Medulla oblongata (tissue), 1 donor: Measurements from ENCODE around the gene ANO4.

ENCODE experiments used
- DNase-seq: peaks from one replicate; pipeline ENCODE4 v3.0.0-alpha.2; 2015; ENCODE audit errors: extremely low spot score

ANO4 gene

DNA sequence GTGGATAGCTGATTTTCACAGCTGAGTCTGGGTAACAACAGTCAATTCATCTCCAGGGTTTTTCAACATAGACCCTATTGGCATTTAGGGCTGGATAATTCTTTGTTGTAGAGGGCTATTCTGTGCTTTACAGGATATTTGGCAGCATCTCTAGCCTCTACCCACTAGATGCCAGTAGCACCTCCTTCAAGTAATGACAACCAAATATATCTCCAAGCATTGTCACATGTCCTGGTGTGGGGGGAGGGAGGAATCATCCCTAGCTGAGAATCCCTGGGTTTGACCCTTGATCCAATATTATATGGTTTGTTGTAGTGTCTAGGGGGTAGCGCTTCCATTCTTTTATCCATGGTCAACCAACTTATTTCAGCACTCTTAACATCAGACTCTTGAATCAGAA is 157.2 kb downstream of the ANO4 start:
- no peak for DNase-seq

DNA sequence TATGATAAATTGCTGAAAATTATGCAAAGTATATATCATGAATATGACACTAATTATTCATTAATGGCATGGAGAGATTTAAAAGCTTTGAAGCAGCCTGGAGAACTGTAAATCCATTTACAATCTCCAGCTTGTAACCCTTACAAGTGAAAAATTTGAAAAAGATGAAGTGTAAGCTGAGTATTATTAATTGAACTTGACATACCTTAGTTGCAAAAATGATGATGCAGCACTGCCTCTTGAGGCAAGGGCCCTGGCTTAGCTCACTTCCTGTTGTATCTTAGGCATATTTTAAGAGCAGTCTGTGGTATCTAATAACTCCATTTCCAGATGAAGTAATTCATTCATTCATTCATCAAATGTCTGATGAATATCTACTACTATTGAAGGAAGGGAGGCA is 158.6 kb downstream of the ANO4 start:
- DNase-seq = no peak

DNA sequence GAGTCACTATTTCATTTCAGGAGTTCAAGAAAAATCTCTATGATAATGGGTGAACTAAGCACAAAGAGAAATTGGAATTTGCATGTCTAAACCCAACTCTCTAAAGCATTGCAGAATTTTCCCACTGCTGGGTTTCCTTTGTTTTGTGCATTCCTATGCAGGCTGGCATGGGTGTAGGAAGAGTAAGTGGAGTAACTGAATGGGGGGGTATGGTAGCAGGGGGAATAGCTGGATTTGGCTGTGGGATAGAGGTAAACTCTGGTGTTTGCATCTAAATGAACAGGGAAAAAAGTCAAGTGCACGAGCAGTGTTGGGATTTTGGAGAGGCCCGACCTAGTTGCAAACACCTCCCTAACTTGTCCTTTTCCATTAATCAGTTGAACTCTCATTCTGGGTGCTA is 159.1 kb downstream of the ANO4 start:
- no peak for DNase-seq

DNA sequence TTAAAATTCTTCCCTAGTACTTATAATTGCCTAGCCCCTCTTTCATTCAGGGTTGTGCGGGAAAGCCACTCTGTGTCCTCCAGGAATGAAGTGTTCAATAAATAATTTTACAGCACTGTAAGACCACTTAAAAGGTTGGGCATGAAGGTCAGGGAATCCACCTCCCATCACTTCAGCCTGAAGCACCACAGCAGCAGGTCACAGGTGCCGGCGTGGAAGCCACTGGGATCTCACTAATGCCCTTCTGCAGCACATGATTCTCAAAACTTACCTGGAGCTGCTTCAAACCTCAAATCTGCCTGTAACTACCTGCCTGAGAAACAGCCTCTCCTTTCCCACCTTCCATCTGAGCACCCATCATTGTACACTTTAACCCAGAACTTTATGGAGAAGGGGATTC is 159.5 kb downstream of the ANO4 start:
- DNase-seq = no peak

DNA sequence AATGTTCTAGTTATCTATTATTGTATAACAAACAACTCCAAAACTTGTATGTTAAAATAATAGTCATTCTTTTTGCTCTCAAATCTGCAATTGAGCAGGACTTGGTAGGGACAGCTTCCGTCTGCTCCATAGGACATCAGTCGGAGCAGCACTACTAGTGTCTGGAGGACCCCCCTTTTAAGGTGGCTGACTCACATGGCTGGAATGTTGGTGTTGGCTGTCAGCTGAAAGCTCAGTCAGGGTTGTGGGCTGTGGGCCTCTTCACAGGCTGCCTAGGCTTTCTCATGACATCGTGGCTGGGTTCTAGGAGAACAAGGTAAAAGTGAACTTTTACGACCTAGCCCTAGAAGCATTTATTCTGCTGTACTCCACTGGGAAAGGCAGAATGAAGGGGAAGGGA is 160.6 kb downstream of the ANO4 start:
- DNase-seq = no peak

DNA sequence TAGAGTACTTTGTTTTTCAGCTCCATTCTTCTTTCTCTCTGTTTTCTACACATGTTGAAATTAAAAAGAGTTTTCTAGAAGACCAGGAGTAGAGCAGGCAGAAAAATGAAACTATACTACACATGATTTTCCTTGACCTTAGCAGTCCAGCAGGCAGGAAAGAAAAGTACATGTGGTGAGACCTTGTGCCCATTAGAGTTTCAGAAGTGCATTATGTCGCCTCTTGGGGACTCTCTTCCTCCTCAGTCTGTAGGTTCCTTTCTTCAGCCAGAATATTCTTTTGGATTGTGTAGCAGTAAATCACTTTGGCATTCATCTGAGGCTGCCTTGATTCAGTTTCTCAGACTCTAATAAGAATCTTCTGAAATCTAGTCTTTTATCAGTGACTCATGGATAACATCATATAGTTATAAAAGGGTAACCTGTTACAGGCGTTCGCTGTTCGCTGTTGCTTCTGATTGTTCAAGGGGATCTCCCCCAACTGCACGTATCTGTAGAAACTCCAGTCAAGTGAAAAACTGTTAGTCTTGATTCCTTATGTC is 161.8 kb downstream of the ANO4 start:
- DNase-seq = no peak

DNA sequence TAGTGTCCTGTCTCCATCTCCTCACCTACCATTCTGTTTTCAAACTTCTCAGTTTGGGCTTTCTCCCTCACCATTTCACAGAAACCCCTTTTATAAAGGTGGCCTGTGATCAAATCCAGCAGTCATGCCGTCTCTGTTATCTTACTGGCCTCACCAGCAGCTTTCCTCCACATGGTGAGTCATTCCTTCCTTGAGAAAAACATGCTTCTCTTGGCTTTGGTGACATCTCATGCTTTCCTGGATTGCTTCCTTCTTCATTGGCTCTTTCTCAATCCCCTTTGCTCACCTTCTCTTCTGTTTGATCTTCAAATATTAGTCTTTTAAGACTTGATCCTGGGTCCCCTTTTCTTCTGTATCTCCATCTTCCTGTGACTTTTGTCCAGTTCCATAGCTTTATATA is 164.9 kb downstream of the ANO4 start:
- DNase-seq = no peak

DNA sequence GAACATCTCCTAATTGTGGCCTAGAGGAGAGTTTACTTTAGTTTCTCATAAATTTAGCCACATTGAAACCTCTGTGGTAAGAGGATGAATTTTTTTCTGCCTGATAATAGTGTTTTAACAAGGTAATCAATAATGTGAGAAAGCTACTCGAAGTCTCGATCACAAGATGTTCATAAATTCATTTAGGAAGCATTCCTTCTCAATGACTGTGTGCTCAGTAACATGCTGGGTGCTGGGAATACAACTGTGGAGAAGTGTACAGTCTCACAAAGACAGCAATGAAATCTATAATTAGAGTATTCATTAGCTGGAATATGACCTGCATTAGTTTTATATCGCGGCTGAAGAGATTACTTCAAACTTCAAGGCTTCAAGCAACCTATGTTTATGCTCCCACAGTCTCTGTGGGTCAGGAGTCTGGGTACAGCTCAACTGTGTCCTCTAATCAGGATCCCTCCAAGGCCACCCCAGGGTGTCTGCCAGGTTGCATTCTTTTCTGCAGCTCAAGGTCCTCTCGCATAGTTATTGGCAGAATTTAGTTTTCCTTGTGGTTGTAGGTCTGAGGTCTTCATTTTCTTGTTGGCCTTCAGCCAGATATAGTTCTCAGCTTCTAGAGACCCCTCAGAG is 167.6 kb downstream of the ANO4 start:
- no peak for DNase-seq

DNA sequence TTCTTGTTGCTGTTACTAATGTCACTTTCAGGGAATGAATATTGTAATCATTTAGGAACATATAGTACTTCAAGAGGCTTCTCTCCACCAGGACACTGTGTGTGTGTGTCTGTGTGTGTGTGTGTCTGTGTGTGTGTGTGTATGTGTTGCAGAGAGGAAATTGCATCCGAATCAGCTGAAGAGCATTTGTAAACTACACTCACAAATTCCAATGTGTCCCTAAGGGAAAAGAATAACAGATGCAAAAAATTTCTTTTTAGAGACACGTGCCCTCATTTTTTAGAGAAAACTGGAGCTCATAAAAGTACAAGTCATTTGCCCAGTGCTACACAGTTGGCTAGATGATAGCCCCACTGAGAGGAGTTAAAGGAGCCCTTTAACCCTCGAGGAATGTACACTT is 168.8 kb downstream of the ANO4 start:
- DNase-seq = no peak

DNA sequence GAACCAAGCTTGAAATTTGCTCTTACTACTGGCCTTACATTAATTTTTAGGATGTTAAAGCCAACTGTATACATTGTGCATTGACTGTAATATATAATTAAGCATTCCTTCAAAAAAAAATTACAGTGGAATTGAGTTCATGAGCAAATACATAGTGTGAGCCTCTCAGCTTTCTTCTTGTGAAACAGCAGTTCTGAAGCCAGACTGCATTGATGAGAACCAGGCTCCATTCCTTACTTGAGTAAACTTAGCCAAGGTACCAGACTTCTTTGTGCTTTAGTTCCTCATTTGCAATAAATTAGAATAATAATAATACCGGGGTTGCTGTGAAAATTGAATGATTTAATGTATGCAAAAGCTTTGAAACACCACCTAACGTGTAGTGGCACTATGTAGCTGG is 169.5 kb downstream of the ANO4 start:
- no peak for DNase-seq

DNA sequence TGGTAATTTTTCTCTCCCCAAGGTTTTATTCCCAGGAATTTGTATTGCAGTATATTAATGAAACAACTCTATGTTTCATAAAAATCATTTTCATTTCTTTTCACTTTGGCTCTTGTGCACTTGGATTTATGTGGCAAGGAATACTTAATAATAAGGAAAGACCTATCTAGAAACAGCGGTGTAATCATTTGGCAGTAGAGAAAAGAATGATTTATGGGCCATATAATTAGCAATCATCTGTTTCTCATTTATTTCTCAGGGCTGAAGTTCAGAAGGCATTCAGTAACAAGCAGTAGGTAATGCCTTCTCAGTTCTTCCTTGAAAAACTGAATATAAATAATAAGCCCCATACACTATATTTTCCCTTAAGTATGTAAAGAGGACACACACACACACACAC is 172.6 kb downstream of the ANO4 start:
- no peak for DNase-seq

DNA sequence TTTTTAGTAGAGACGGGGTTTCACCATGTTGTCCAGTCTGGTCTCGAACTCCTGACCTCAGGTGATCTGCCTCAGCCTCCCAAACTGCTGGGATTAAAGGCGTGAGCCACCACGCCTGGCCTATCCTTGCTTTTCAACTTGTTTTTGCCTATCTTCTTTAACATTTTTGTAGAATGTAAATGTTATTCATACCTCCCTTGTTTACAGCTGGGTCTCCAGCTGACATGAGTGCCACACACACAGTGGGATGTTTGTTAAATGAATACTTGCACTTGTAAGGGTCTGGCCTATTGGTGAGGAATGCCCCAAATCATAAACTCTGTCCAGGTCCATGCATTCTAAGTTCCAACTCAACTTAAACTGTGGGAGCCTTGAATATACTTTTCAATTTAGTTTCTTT is 176.3 kb downstream of the ANO4 start:
- DNase-seq = no peak

DNA sequence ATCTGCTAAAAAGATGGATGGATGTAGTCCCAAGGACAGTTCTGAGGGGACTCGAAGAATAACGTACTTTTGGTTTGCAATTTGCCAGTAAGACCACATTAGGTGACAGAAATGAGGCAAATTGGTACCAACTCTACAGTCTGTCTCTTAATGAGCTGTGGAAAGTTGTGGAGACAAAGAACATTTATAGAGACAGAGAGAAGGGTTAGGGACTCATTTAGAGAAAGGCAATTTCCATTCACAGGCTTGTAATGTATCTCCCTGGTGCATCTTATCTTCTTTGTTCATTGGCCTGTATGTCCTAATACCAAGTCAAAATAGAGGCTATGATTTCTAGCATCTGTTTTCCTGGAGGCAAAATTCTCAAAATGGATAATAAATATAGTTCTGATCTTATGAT is 177.5 kb downstream of the ANO4 start:
- no peak for DNase-seq

DNA sequence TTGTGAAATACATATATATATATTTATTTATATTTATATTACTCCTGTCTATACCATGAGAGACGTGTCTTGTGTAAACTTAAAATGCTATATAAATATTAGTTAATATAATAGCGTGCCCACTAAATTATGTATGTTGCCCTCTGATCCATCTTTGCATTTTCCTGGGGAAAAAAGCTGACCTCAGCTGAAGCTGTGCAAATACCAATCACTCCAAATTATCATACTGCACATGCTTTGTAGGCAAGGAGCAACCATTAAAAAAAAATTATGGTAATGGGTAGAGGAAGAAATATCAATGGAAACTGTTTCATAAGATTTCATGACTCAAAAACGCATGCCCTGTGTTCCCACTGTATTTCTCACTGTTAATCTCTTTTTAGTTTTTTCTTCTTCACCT is 179.8 kb downstream of the ANO4 start:
- no peak for DNase-seq

DNA sequence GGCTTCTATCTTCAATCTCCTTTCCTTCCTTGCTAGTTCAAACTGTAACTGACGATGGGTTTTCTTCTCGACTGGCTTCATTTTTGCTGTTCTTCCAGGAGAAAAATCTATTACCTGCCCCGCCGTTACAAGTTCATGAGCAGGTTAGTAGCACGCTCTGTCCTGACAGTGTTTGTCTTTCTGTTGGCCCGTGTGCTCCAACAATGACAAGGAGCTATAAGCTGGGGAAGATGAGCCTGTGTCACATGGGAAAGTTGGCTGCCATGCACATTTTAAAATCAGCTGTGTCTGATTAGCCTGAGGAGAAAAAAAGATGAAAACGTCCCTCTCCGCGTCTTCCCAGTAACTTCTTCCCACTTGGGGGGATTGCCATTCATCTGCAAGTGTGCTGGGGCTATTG is 180.2 kb downstream of the ANO4 start:
- DNase-seq = no peak

DNA sequence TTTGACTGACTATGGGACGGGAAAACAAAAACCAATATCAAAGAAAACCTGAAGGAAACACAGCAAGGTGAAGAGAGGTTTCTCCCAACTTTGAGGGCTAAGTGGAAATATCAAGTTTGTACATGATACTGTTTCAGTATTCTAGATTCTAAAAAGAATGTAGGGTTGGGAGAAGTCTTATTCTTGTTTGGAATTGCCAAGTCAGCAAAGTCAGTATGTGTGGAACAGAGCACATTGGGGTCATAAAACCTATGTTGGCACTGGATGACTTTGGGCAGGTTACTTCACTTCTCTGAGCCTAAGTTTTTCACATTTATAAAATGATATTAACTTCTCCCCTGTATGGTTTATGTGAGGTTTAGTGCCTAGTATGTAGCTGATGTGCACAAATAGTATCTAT is 182.2 kb downstream of the ANO4 start:
- no peak for DNase-seq

DNA sequence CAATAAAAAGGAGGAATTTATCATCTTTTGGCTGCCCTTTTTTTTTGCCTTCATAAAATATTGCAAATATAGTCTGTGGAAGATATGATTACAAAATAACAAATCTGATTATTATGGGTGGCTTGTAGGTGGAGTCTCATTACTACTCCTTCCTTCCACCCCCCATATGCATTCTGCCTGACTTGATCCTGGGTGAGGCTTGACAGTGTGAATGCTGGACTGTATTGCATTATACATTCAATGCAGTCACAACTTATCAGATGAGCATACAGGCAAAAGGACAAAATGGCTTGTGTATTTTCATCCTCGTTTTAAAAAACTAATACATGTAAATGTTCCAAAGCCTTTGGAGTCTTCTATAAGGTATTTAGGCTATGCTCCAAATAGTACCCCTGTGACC is 186.3 kb downstream of the ANO4 start:
- DNase-seq = no peak

DNA sequence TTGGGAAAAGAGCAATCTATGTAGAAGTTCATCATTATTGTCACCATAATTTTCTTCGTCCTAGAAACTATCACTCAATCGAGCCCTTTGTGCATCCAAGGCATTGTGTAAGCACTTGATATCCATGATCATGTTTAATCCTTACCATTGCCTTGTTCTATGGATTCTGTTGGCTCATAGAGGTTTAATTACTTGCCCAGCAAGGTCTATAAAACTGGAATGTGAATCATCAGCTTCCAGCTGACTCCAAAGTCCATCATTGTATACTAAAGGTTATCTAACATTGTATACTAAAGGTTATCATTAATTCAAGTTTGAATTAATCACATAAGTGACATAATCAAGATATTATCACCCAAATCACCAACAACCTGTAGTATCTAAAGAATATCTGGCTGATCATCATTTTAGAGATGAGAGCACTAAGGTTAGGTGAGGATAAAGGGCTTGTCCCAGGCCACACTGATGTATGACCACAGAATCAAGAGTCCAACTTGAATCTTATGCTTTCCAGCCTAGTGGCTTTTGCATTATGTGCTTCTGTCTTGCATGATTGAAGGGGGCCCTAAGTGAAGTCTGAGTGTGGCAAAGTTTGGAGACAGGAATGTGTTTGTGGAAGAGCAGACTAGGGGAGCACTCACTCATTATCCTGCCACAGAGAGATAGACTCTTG is 188.1 kb downstream of the ANO4 start:
- no peak for DNase-seq

DNA sequence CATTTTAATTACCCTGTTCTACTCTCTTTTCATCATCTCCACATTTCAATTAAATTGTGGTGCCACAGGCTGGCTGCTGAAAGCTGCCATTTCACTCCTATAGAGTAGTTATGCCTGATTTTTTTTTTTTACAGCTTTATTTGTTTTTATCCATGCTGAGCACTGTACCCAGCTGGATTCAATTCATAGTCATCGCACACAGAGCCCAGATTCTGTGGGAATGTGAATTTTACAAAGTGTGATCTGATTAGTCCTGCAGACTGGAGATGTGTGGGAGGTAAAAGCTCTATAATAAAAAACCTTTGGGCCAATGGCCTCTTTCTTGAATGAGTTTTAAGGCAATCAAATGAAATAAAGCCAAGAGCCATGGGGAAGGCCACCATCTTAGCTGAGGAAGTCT is 190.2 kb downstream of the ANO4 start:
- no peak for DNase-seq

DNA sequence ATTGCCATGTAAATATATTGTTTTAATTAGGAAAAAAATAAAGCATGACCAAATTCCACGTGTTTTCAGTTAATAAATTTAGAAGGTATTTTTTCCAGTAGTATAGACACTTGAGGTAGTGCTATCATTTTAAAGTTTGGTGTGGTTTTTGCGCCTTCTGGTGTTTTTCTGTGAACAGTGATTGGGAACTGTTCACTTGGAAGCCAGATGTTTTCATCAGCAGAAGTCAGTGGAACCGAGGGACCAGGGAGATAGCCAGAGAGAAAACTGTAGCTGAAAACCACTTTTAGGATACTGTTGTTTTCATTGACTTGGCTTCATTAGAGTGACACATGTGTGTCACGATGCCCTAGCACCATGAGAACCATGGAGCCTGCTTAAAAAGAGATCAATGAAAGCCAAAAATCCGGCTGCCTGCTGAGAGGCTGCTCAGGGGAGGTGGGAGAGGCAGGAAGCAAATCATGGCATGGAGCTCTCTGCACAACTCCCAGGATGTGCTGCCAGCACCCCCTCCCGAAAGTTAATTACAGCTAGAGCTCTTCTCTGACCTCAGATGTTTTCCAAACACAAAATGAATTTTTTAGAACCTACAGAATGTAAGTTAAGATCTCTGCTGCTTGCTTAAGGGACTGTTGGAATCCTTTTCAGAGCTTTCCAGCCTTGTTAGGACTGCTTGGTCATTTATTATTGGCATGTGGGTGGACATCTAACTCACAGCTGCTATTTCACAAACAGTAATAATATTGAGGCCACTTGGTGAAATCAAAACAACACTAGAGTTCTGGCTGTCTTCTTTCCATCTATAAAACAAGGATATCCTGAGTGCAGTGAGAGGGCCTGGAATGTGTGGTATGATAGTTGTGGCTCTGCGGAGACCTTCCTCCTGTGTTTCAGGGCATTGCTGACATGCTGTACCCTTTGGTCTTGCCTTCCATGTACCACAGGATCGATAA is 192.3 kb downstream of the ANO4 start:
- DNase-seq = no peak

DNA sequence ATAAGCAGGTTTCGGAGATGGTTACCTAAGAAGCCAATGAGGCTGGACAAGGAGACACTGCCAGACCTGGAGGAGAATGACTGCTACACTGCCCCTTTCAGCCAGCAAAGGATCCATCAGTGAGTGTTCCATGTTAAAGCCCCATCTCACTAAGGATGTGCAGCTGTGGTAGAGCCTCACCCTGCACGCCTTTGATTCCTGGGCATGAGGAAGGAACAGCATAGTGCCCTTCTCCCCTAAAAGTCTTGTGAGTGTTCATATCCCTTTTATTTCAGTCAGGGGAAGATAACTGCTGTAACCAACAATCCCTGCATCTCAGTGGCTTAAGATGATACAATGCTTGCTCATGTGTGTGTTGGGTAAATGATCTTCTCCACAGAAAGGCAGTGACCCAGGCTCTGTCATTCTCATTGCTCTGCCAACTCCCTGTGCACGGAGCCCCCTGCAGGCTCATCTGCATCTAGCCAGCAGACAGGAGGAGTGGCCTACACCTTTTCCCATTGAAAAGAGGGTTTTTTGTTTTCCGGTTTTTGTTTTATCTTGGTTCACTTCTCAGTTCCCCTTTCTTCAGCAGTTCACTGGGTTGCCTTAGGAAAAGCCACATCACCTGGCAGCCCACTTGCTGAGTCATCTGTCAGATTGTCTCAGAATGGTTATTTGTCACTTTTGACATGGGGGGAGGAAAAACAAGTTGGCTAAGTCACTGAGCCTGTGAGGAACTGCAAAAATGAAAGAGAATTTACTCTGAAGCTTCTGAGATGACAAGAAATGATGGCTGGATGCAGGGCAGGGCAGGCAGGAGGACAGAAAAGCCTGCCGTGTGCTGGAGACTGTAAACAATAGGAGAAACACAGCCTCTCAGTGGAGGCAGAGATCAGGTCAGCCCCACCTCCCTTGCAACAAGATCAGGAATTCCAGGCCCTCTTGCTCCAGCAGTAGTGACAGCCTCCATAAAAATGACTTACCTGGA is 193.3 kb downstream of the ANO4 start:
- DNase-seq = no peak
